ENCODE results near the gene DSE. TPM values are rescaled to one million over a fixed set of nuclear protein-coding genes. Genes with fewer than 3 reads are reported as not detected.

The DSE gene
- total RNA-seq, 4 donors from 2014 or later, result 27.8 to 42.1 (median 31.5) TPM

GRCh38 chr6:116392132-116393013, 21.6 kb downstream of the DSE start:
- no peaks in the 10 kb centered on the region for H3K36me3 ChIP-seq
- H3K4me1 ChIP-seq, result peaks cover 0 to 47% (median 42%) of the 10 kb centered on the region in 4 donors
- H3K4me3 ChIP-seq, result no peak overlapping the region
- no peaks in the 10 kb centered on the region for H3K27me3 ChIP-seq
- TF ChIP-seq, protein P1, sequence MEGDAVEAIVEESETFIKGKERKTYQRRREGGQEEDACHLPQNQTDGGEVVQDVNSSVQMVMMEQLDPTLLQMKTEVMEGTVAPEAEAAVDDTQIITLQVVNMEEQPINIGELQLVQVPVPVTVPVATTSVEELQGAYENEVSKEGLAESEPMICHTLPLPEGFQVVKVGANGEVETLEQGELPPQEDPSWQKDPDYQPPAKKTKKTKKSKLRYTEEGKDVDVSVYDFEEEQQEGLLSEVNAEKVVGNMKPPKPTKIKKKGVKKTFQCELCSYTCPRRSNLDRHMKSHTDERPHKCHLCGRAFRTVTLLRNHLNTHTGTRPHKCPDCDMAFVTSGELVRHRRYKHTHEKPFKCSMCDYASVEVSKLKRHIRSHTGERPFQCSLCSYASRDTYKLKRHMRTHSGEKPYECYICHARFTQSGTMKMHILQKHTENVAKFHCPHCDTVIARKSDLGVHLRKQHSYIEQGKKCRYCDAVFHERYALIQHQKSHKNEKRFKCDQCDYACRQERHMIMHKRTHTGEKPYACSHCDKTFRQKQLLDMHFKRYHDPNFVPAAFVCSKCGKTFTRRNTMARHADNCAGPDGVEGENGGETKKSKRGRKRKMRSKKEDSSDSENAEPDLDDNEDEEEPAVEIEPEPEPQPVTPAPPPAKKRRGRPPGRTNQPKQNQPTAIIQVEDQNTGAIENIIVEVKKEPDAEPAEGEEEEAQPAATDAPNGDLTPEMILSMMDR (IDR thresholded peaks at IDR 0.05), result no peak
- peak in 1 of 2 donors; percentile 28 for TF ChIP-seq POLR2AphosphoS5 (IDR thresholded peaks at IDR 0.05)
- no peak for DNase-seq (ENCODE audit: extremely low spot score)
- no peaks in the 10 kb centered on the region for H3K9me3 ChIP-seq
- 80% methylated on average over 10 of the region's 10 CpGs for WGBS
- H3K27ac ChIP-seq (replicated peaks in 1 of 4), result peak overlapping the region in 1 of 4 donors; percentile 20
- intact Hi-C loops (cut with DNase I), result no loop called here

GRCh38 chr6:116393430-116393829, 22.7 kb downstream of the DSE start:
- H3K4me1 ChIP-seq, result peaks cover 0 to 57% (median 52%) of the 10 kb centered on the region in 4 donors
- no peaks in the 10 kb centered on the region for H3K27me3 ChIP-seq
- no peak overlapping the region for H3K4me3 ChIP-seq
- TF ChIP-seq POLR2A (IDR thresholded peaks at IDR 0.05; ENCODE audit: low read depth) (no peak), EP300 (IDR thresholded peaks at IDR 0.05) (no peak), POLR2AphosphoS5 (IDR thresholded peaks at IDR 0.05) (no peak)
- TF ChIP-seq, protein P1 (IDR thresholded peaks at IDR 0.05), result peak in 1 of 3 experiments; percentile 8
- no peaks in the 10 kb centered on the region for H3K9me3 ChIP-seq
- H3K27ac ChIP-seq (replicated peaks in 1 of 4), result peak overlapping the region in 2 of 4 donors; percentile 8 to 14
- intact Hi-C loops (cut with DNase I), result no loop called here
- WGBS, result 26% methylated on average over 1 of the region's 1 CpG
- DNase-seq (ENCODE audit: extremely low spot score), result no peak
- H3K36me3 ChIP-seq, result no peaks in the 10 kb centered on the region

GRCh38 chr6:116395647-116396046, 24.9 kb downstream of the DSE start:
- Histone ChIP-seq H3K4me1 (peaks cover 0 to 49% (median 38%) of the 10 kb centered on the region in 4 donors), H3K36me3 (peaks cover 0 to 6% (median 0%) of the 10 kb centered on the region in 4 donors), H3K27me3 (no peaks in the 10 kb centered on the region), H3K27ac (replicated peaks in 1 of 4) (no peak overlapping the region), H3K4me3 (no peak overlapping the region), H3K9me3 (no peaks in the 10 kb centered on the region)
- intact Hi-C loops (cut with DNase I), result no loop called here
- WGBS, result 87% methylated on average over 3 of the region's 3 CpGs
- TF ChIP-seq POLR2A (IDR thresholded peaks at IDR 0.05; ENCODE audit: low read depth), result no peak
- DNase-seq (ENCODE audit: extremely low spot score), result no peak

- intact Hi-C loops (cut with DNase I), result no loop called here
- H3K9me3 ChIP-seq, result no peaks in the 10 kb centered on the region
- H3K4me3 ChIP-seq, result no peak overlapping the region
- H3K27me3 ChIP-seq, result no peaks in the 10 kb centered on the region
- WGBS, result 76% methylated on average over 5 of the region's 5 CpGs
- H3K36me3 ChIP-seq, result peaks cover 0 to 6% (median 0%) of the 10 kb centered on the region in 4 donors
- no peak for DNase-seq (ENCODE audit: extremely low spot score)
- H3K27ac ChIP-seq (replicated peaks in 1 of 4), result no peak overlapping the region
- H3K4me1 ChIP-seq, result peaks cover 0 to 42% (median 36%) of the 10 kb centered on the region in 4 donors
- TF ChIP-seq, protein P1 (IDR thresholded peaks at IDR 0.05), result no peak
- TF ChIP-seq POLR2A (IDR thresholded peaks at IDR 0.05; ENCODE audit: low read depth) (no peak), EP300 (IDR thresholded peaks at IDR 0.05) (no peak), POLR2AphosphoS5 (IDR thresholded peaks at IDR 0.05) (no peak)
Measured at GRCh38 chr6:116396441-116396840, 25.7 kb downstream of the DSE start.

DNA sequence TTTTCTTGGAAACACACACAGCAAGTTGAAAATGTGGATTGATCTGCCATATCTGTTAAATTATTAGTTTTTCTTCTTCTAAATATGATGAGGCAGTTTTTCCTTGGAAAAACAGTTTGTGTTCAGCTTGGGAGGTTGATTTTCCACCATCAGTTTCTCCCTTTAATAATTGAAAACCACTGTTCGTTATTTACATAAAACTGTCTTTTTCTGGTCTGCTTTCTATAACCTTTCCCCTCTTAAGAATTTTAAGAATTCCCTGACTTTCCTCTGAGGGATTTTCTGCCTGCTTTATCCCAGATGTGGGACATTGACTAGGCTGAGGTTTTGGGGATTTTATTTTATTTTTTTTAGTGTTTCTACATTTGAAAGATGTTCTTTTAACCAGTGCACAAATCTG, 27.2 kb downstream of the DSE start:
- Histone ChIP-seq H3K27ac (replicated peaks in 1 of 4) (peak overlapping the region in 3 of 4 donors; percentile 2 to 33 (median 7)), H3K4me1 (peaks cover 0 to 42% (median 34%) of the 10 kb centered on the region in 4 donors), H3K9me3 (no peaks in the 10 kb centered on the region), H3K4me3 (no peak overlapping the region), H3K36me3 (peaks cover 0 to 6% (median 0%) of the 10 kb centered on the region in 4 donors), H3K27me3 (no peaks in the 10 kb centered on the region)
- DNase-seq (ENCODE audit: extremely low spot score), result no peak
- intact Hi-C loops (cut with DNase I), result no loop called here
- 50% methylated on average over 1 of the region's 1 CpG for WGBS
- no peak for TF ChIP-seq POLR2A (IDR thresholded peaks at IDR 0.05; ENCODE audit: low read depth)
- TF ChIP-seq, protein P1 (IDR thresholded peaks at IDR 0.05), result no peak
- no peak for TF ChIP-seq EP300 (IDR thresholded peaks at IDR 0.05)
- TF ChIP-seq POLR2AphosphoS5 (IDR thresholded peaks at IDR 0.05), result no peak
